ENCODE measurements around the gene SCN8A. TPM values are rescaled to one million over a fixed set of nuclear protein-coding genes. Genes with fewer than 3 reads are reported as not detected.

SCN8A gene
- total and polyA plus RNA-seq, 2 donors (not counting 3 experiments of a cell fraction or from before 2014, with no cell fraction given) = 9.4 to 20.4 TPM

GRCh38 chr12:51653431-51653830 lies 62.4 kb downstream of the SCN8A start:
- Histone ChIP-seq H3K9me3 (replicated peaks; ENCODE audit: control insufficient read depth, insufficient read depth, low read length) (no peaks in the 10 kb centered on the region), H4K20me1 (replicated peaks; ENCODE audit: control insufficient read depth, extremely low read depth, insufficient read depth, low read length) (no peaks in the 10 kb centered on the region), H3K27ac (ENCODE audit: insufficient read depth, low read depth, low read length) (no peak overlapping the region), H3K27me3 (ENCODE audit: control insufficient read depth in 2 of 2, insufficient read depth in 2 of 2, low read length in 2 of 2) (peaks cover 0 to 3% of the 10 kb centered on the region in 2 experiments), H3K36me3 (ENCODE audit: control insufficient read depth in 2 of 2, extremely low read depth in 1 of 2, insufficient read depth in 2 of 2, low read length in 2 of 2) (no peaks in the 10 kb centered on the region), H3K4me3 (replicated peaks in 1 of 3; ENCODE audit: insufficient read depth in 1 of 3, low read depth in 1 of 3, low read length in 3 of 3) (no peak overlapping the region), H3K4me2 (ENCODE audit: insufficient read depth, low read length) (no peak overlapping the region), H3K9me1 (replicated peaks; ENCODE audit: control insufficient read depth, extremely low read depth, insufficient read depth, low read length) (no peaks in the 10 kb centered on the region), H3K4me1 (ENCODE audit: control insufficient read depth, extremely low read depth, insufficient read depth, low read length) (no peaks in the 10 kb centered on the region), H3K9ac (replicated peaks; ENCODE audit: extremely low read depth, insufficient read depth, low read length) (no peak overlapping the region), H3K79me2 (ENCODE audit: control insufficient read depth, insufficient read depth, low read length) (no peaks in the 10 kb centered on the region), H2AFZ (ENCODE audit: low read depth, low read length) (no peak overlapping the region)
- ChIA-PET POLR2A (no interaction called here), CTCF (interaction anchor here (1.3 to 3.0 kb wide), 2 partner anchors 11 to 121 kb away, joined by 3 to 13 read pairs; no protein-coding TSS in a partner anchor)
- dilution Hi-C loops (cut with MboI; ENCODE audit: extremely low pct_ligation_motif_present, low sequenced_read_pairs) (no loop called here), intact Hi-C loops (cut with micrococcal nuclease) (no loop called here)
- DNase-seq (ENCODE audit: low read depth, low spot score) = no peak
- no TSS peak for BruUV-seq (replicated peaks)
- TF ChIP-seq POLR2AphosphoS5 (IDR thresholded peaks at IDR 0.05; ENCODE audit: insufficient read depth, low read depth, low read length) (no peak), JUN (IDR thresholded peaks at IDR 0.05; ENCODE audit: borderline replicate concordance, insufficient read depth, insufficient read length, low read depth) (no peak), FOS (IDR thresholded peaks at IDR 0.05; ENCODE audit: borderline replicate concordance, insufficient read depth, low read length) (no peak), GATA2 (IDR thresholded peaks at IDR 0.05; ENCODE audit: insufficient read depth, insufficient read length, low read depth, low read length) (no peak), POLR2A (IDR thresholded peaks at IDR 0.05; ENCODE audit: low read depth, low read length) (no peak)
- FAIRE-seq = no peak

- intact Hi-C loops (cut with micrococcal nuclease) = no loop called here
- H3K79me2 ChIP-seq (ENCODE audit: control insufficient read depth, insufficient read depth, low read length) = no peaks in the 10 kb centered on the region
- FAIRE-seq = no peak
- no peaks in the 10 kb centered on the region for H3K4me1 ChIP-seq (ENCODE audit: control insufficient read depth, extremely low read depth, insufficient read depth, low read length)
- POLR2A ChIA-PET = no interaction called here
- H2AFZ ChIP-seq (ENCODE audit: low read depth, low read length) = no peak overlapping the region
- no peak overlapping the region for H3K9ac ChIP-seq (replicated peaks; ENCODE audit: extremely low read depth, insufficient read depth, low read length)
- no peak overlapping the region for H3K27ac ChIP-seq (ENCODE audit: insufficient read depth, low read depth, low read length)
- no peaks in the 10 kb centered on the region for H3K9me3 ChIP-seq (replicated peaks; ENCODE audit: control insufficient read depth, insufficient read depth, low read length)
- no peak for TF ChIP-seq EZH2 (IDR thresholded peaks at IDR 0.05; ENCODE audit: borderline replicate concordance, low read depth, low read length, severe bottlenecking)
- no peak overlapping the region for H3K4me2 ChIP-seq (ENCODE audit: insufficient read depth, low read length)
- dilution Hi-C loops (cut with MboI; ENCODE audit: extremely low pct_ligation_motif_present, low sequenced_read_pairs) = no loop called here
- H3K4me3 ChIP-seq (replicated peaks in 1 of 3; ENCODE audit: insufficient read depth in 1 of 3, low read depth in 1 of 3, low read length in 3 of 3) = no peak overlapping the region
- BruUV-seq (replicated peaks) = no TSS peak
- no peaks in the 10 kb centered on the region for H4K20me1 ChIP-seq (replicated peaks; ENCODE audit: control insufficient read depth, extremely low read depth, insufficient read depth, low read length)
- peaks cover 0 to 4% of the 10 kb centered on the region in 2 experiments for H3K27me3 ChIP-seq (ENCODE audit: control insufficient read depth in 2 of 2, insufficient read depth in 2 of 2, low read length in 2 of 2)
- H3K9me1 ChIP-seq (replicated peaks; ENCODE audit: control insufficient read depth, extremely low read depth, insufficient read depth, low read length) = no peaks in the 10 kb centered on the region
- CTCF ChIA-PET = interaction anchor here (1.2 kb wide), 1 partner anchor 26 kb away, joined by 3 read pairs; no protein-coding TSS in a partner anchor
- no peaks in the 10 kb centered on the region for H3K36me3 ChIP-seq (ENCODE audit: control insufficient read depth in 2 of 2, extremely low read depth in 1 of 2, insufficient read depth in 2 of 2, low read length in 2 of 2)
- no peak for DNase-seq (ENCODE audit: low read depth, low spot score)
Measured at GRCh38 chr12:51661199-51661598, 70.2 kb downstream of the SCN8A start.

All from endothelial cell of umbilical vein (primary cell).